Measurements from ENCODE around the gene SF3A2.
"Not testable (repeated sequence)": the region's sequence is repeated elsewhere in the genome, so short reads cannot be mapped to it uniquely, and the experiment has no call there.

SF3A2 gene, protein sequence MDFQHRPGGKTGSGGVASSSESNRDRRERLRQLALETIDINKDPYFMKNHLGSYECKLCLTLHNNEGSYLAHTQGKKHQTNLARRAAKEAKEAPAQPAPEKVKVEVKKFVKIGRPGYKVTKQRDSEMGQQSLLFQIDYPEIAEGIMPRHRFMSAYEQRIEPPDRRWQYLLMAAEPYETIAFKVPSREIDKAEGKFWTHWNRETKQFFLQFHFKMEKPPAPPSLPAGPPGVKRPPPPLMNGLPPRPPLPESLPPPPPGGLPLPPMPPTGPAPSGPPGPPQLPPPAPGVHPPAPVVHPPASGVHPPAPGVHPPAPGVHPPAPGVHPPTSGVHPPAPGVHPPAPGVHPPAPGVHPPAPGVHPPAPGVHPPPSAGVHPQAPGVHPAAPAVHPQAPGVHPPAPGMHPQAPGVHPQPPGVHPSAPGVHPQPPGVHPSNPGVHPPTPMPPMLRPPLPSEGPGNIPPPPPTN

DNA sequence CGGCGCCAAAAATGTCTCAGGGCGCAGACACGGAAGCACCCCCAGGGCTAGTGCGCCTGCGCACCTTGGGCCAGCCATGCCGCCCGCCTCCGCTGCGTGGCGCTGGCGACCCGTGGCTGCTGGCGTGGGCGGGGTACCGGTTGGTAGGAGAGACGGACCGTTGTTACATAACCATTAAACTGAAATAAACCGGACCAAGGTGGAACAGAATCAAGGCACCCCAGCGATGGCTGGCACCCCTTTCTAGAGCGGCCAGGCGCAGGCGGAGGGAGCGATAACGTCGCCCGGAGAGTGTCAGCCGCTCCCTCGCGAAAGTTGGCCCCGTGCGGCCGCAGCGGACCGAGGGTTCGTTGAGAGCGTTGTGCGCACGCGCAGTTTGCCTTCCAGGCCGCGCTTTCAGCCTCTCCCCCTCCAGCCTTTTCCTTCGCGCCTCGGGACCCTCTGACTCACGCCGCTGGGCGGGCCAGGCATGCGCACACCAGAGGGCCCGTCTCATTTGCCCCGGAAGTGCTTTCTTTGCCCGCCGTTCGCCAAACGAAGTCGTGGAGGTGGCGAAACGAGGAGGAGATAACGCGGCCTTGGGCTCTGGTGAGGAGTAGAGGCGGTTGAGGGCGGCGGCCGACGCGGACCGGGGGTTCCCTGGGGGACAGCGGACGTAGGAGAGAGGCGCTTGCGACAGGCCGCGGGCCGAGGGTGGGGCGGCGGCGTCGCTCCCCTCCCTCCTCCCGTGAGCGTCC, at the start of gene SF3A2, which contains the start of gene PLEKHJ1:
Gene SF3A2 (plus strand): TSS at position 511 of the 737 bp plus-strand sequence. CDS start 6,595 bp downstream, outside the sequence.
Gene PLEKHJ1 (minus strand): TSS at position 16 of the 737 bp plus-strand sequence. CDS start 81 bp downstream, outside the sequence.
- peak; percentile 98 for DNase-seq (ENCODE audit: low read depth)

DNA sequence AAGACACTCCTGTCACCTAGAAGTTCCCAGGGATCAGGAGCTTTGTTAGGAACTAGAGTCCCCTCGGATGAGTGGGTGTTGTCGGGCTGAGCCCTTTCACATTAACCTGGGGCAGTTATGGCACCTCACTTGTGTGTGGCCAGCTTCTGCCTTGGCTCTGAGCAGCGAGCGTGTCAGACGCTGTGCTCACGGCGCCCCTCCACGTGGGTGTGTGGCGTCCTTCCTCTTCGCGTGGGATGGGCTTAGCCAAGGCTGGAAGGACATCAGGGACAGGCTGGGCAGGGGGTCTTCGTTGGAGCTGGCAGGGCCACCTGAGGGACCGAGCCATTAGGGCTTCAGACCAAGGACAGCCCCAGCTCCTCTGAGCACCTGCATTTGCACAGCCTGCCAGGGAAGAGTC, 49.5 kb upstream of the SF3A2 start:
- no peak for DNase-seq (ENCODE audit: low read depth)

DNA sequence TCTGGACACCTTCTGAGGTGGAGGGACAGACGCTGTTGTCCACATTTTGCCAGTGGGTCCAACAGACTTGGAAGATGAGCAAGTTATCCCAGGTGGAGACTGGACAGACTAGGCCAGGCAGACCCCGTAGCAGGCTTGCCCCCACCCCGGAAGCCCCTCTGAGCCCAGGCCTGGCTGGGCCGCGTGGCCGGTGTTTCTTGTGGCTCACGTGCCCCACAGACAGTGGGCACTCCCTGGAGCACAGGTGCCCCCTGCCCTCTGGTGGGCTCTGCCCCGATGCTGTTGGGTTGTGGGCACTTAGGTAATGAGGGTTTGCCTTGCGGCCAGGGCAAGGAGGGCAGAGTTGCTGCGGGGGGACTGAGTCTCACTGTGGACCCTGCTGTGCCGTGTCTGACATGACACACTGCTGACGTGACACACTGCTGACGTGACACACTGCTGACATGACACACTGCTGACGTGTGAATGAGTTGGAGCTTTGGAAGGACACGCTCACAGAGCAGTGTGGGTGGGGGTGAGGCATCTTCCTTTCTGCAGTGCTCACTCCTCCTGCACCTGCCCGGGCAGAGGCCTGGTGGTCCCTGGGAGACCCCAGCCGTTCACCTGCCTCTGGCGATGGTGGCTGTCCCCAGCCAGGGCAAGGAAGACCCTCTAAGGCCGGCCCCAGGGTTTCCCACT, 47.8 kb upstream of the SF3A2 start:
- no peak for DNase-seq (ENCODE audit: low read depth)

DNA sequence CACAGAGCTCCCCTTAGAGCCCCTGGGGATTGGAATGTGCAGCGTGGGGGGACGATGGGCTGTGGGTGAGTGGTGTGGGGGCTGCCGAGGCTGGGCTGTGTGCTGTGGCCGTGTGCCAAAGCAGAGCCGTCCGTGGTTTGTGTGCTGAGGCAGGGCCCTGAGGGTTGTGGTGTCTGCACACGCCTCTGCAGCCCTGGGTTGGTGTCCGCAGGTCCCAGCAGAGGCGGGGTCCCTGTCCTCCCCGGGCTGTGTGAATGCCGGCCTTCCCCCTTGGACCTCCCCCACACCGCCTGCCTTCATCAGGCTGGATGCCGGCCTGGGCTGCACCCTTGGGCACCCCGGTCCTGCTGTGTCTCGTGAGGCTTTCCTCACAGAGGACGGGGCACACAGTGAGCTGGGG, 46.7 kb upstream of the SF3A2 start:
- no peak for DNase-seq (ENCODE audit: low read depth)

DNA sequence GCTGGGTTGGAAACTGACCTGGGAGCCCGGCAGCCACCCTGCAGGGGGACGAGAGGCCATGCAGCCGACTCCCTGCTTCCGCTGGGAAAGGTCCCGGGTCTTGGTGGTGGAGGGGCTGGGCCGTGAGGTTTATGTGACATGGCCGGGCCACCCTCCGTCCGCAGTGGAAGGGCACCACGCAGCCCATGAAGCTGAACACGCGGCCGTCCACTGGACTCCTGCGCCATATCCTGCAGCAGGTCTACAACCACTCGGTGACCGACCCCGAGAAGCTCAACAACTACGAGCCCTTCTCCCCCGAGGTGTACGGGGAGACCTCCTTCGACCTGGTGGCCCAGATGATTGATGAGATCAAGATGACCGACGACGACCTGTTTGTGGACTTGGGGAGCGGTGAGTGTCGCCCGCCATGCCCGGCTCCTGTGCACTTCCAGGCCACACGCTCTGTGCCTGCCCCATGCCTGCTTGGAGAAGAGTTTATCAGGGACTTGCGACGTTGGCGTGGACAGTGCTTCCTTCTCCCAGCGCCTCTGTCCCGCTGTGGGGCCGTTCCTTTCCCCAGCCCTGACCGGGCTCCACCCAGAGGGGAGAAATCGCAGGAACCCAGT, 45.7 kb upstream of the SF3A2 start:
- DNase-seq (ENCODE audit: low read depth): no peak

DNA sequence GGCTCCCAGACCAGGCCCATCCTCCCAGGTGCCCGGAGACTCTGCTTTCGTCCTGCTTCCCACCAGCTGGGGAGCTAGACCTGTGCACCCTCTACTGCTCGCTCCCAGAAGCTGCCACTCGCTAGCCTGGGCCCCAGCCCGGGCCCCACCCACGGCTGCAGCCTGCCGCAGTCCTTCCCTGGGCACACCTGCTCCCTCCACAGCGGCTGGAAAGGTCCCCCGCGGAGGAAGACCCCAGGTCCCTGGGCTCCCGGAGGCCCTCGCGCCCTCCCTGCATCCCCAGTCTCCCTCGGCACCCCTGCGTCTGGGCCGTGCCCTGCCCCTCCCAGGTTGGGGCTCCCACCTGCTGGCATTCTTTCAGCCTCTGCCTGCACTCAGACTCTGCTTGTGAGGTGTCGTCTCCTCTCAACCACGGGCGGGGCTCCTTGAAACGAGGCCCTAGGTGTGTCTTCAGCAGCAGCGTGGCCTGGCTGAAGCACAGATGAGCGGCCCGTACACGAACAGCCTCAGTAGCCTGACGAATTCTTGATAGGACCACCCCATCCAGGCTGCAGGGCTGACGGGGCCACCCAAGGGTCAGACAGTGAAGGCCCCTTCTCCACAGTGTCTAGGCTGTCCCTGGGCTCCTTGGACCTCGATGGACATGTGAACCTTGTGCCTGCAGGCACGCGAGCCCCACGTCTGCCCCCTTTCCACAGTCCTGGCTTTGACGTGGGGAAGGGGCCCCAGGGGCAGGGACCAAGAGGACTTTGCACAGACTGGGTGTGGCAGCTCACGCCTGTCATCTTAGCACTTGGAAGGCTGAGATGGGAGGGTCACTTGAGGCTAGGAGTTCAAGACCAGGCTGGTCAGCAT, 44.9 kb upstream of the SF3A2 start:
- no peak for DNase-seq (ENCODE audit: low read depth)

DNA sequence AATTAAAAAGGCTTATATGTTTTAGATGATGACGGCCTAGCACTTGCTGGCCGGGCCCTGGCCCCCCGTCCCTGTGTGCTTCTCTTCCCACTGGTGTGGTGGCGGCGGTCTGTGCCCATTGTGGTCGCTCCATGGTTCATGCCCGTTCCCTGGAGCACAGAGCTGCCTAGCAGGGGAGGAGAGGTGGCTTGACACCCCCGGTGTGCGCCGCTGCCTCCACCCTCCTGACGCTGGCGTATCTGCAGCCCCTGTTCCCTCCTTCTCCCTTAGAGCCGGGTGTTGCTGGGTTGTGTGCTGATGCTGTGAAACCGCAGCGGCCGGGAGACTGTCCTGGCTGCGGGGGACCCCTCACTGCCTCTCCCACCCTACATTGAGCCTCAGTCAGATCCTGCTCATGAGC, 43.8 kb upstream of the SF3A2 start:
- DNase-seq (ENCODE audit: low read depth): no peak

DNA sequence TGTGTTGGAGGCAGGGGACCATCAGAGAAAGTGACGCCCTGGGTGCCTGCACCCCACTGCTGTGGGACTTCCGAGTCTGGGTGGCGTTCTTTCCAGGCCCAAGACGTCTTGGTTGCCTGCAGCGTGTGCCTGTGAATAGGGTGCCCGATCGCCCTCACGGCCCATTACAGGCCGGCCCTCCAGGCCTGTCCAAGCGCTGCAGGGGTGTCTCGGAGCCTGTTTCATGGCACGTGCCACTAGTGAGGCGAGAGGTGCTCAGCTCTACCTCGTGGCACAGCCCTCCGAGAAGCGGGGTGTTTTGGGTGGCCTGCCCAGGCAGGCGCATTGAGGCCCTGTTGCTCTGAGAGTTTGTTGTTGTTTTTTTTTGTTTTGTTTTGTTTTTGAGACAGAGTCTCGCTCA, 42.8 kb upstream of the SF3A2 start:
- DNase-seq (ENCODE audit: low read depth): no peak

DNA sequence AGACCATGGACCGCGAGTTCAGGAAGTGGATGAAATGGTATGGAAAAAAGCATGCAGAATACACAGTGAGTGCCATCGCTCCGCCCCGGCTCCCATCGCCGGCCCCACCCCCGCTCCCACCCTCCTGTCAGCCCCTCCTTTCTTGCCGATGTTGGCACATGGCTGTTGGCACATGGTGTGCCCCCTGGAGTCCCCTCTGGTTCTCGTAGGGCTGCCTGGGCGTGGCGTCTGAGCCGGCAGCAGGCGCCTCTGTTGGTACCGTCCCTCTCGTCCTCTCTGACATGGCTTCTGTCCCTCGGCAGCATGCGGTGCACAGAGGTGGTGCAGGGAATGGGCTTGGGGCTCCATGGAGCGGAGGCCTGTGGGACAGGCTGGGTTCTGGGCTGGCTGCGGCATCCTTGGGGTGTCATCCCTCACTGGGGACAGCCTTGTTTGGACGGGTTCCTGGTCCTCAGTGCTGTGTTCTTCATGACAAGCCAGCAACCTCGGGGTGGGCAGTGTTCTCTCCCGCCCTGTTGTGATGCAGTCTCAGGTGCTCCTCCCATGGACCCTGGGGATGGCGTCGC, 42.0 kb upstream of the SF3A2 start:
- no peak for DNase-seq (ENCODE audit: low read depth)

DNA sequence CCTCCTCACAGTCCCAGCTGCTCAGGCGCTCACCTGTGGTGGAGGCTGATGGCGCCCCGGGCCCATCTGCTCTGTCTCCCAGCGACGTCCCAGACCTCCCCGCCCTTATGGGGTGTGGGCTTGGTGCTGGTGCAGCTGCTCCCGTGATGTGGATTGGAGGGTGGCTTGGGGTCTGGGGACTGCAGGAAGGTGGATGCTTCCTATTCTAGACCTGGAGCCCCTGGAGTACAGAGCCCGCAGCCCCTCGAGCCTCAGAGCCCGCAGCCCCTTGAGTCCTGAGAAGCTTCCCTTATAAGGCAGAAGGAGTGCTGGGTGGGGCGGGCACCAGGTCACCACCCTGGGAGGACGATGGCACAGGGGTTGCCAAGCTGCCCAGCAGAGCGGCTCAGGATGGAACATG, 41.3 kb upstream of the SF3A2 start:
- DNase-seq (ENCODE audit: low read depth): no peak

DNA sequence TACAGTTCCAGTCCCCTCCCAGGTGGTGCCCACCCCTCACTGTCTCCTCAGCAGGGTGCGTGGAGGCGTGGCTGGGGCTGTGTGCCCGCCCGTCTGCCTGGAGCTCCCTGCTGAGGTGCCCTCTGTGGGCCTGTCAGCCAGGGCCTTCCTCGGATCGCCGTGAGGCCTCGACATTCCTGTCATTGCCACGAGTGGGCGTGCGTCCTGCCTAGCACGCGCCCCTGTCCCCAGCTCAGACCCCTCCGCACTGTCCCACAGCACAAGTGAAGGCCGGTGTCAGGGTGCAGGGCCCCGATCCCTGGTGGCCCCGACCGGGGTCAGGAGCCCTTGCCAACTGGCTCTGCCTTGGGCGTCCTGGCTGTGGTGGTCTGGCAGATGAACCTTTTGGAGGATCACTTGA, 40.7 kb upstream of the SF3A2 start:
- no peak for DNase-seq (ENCODE audit: low read depth)

DNA sequence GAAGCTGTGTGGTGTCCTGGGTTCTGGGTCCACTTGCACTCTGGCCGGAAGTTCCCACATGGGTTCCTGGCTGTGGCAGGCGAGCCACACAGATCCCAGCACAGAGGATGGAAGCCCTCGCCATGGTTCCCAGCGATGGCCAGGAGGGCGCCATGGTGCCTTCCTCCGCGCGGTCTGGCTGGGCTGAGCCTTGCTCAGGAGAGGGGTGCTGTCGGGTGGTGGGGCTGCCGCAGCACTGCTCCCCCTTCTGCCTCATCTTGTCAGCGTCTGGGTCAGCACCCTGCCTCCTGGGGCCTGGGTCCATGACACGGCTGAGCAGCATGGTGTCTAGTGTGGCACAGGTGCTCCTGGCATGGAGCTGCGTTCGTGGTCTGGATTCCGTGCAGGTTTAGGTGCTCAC, 39.4 kb upstream of the SF3A2 start:
- no peak for DNase-seq (ENCODE audit: low read depth)

DNA sequence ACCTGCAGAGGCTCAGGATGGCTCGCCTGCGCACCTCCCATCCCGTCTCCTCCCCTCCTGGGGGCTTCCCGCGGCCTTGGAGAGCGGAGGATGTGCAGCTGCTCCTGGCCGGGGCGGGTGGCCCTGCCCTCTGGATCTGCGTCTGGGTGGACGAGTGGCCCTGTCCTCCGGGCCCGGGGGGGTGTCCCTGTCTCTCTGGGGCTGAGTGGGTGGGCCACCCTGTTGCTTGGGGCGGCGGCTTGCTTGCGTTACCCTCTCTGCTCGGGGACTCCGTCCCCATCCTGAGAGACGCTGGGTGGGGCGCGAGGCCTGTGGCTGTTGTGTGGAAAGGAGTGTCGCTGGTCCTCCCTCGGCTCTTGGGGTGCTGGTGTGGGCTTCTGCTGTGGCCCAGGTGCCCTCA, 38.3 kb upstream of the SF3A2 start:
- DNase-seq (ENCODE audit: low read depth): no peak

DNA sequence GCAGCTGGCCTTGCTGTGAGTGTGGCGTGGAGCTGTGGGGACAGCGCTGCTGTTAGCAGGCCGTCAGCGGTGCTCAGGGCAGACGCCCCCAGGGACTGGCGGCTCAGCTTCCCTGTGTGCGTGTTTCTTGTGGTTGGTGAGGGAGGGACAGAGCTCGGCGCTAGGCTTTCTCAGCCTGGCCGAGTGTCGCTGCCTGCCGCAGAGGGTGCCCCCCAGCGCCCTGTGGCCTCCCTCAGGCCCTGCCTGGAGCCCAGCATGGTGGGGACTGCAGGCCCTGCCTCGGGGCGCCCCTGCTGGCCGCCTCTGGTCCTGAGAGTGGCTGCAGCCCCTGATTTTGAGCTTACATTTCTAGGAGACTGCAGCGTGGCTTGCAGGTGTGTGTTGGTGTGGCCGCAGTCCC, 37.4 kb upstream of the SF3A2 start:
- DNase-seq (ENCODE audit: low read depth): no peak

DNA sequence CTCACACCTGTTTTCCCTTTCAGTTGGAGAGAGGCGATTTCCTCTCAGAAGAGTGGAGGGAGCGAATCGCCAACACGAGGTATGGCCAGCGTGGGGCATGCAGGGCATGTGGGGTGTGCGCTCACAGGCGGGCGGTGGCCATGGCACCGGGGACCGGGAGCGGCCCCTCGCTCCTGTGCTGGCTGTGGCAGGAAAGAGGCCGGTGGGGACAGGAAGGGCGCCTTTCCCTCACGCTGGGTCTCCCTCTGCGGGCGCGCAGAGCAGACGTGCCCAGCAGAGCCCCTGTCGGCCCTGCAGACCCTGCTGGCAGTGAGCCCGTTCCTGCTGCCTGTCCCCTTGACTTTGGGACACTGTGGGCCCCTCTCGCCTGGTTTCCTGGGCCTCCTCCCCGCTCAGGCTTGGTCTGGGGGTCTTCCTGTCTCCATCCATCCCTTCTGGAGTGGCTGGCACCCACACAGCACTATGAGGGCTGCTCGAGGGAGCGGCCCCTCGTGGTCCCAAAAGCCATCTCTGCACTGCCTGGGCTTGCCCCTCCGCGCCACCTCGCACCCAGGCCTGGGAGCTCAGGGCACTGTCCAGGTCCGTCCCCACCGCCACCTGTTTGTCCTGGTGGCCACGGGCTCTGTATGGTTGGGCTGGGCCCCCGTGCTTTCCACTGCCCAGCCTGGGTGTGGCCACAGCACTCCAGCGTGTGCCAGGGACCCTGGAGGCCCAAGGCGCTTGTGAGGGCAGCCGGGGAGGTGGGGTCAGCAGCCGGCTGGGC, 36.6 kb upstream of the SF3A2 start:
- no peak for DNase-seq (ENCODE audit: low read depth)

DNA sequence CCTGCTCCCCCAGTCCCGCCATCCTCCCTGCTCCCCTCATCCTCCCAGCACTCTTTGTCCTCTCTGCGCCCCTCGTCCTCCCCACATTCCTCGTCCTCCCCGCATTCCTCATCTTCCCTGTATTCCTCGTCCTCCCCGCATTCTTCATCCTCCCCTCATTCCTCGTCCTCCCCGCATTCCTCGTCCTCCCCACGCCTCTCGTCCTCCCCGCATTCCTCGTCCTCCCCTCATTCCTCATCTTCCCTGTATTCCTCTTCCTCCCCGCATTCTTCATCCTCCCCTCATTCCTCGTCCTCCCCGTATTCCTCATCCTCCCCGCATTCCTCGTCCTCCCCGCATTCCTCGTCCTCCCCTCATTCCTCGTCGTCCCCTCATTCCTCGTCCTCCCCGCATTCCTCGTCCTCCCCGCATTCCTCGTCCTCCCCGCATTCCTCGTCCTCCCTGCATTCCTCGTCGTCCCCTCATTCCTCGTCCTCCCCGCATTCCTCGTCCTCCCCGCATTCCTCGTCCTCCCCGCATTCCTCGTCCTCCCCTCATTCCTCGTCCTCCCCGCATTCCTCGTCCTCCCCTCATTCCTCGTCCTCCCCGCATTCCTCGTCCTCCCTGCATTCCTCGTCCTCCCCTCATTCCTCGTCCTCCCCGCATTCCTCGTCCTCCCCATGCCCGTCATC, 35.9 kb upstream of the SF3A2 start:
- not testable (repeated sequence) for DNase-seq (ENCODE audit: low read depth)

DNA sequence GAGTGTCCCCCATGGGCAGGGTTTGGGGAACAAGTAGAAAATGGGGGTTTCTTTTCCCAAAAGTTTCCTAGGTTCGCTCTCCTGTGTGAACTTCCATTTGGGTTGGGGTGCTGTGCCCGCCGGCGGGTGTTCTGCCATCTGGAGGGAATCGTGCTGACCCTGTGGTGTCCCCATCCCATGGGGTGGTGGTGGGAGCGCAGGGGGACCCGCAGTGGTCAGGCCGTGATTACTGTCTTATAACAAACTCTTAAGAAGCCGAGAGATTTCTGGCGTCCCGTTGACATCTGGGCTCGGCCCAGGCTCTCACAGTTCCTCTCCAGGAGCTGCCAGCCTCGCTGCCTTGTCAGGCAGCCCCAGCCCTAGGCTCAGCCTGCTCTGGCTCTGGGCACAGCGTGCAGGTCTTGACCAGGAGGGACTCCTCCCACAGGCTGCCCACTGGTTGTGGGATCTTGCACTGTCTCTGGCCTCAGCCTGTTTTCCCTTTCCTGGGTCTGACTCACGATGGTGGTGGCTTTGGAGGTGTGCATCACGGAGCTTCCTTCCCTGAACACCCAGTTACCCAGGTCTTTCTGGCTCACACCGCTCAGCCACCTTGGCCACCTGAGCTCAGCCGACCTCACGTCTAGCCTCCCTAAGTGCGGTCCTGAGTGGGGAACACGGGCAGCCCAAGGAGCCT, 35.0 kb upstream of the SF3A2 start:
- DNase-seq (ENCODE audit: low read depth): no peak

DNA sequence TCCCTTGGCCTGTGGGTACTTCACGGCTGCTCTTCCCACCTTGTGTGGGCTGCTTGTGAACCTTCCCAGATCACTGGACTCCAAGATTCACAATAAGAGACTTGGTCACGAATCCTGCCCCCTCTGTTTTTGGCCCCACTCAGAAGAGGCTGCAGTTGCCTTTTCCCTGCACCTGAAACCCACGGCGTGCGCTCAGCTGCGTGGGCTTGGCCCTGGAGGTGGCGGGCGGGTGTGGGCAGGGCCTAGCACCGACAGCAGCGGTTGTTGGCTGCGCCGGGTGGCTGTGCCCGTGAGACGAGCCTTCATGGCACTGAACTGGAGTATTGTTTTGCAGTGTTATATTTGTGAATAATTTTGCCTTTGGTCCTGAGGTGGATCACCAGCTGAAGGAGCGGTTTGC, 34.3 kb upstream of the SF3A2 start:
- no peak for DNase-seq (ENCODE audit: low read depth)

DNA sequence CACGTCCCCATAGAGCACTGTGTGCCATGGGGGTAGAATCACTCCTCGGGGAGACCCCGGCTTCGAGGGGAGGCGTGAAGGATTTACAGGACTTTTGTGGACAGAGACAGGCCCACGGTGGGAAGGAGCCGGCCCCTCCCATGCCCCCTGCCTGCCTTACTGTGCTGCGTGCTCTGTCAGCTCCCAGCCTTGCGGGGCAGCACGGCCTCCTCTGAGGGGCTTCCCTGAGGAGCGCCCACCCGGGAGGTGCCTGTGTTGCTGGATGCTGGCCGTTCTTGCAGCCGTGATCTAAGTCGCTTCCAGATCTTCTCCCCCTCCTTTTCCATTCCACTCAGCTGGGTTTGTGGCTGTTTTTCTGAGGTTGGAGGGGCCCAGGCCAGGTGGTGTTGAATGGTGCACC, 29.6 kb upstream of the SF3A2 start:
- DNase-seq (ENCODE audit: low read depth): no peak
